Mucosa of stomach (tissue), 1 donor: ENCODE measurements around the gene BRK1.
"Not testable (repeated sequence)": the region's sequence is repeated elsewhere in the genome, so short reads cannot be mapped to it uniquely, and the experiment has no call there.

Experiments used
- H3K27me3 ChIP-seq: one replicate; pipeline ENCODE4 v1.7.0; 2013; ENCODE audit warnings: mild to moderate bottlenecking, low read length; ENCODE audit not compliant: control insufficient read depth, insufficient read depth
- H3K36me3 ChIP-seq: one replicate; pipeline ENCODE4 v1.7.0; 2013; ENCODE audit warnings: low read length; ENCODE audit not compliant: control insufficient read depth, insufficient read depth
- H3K4me1 ChIP-seq: one replicate; pipeline ENCODE4 v1.7.0; 2013; ENCODE audit warnings: mild to moderate bottlenecking, low read length; ENCODE audit not compliant: control insufficient read depth, insufficient read depth
- H3K4me3 ChIP-seq: one replicate; pipeline ENCODE4 v1.7.0; 2013; ENCODE audit warnings: low read length
- H3K9ac ChIP-seq: one replicate; pipeline ENCODE4 v1.7.0; 2013; ENCODE audit warnings: mild to moderate bottlenecking, low read length, moderate library complexity
- H3K9me3 ChIP-seq: one replicate; pipeline ENCODE4 v1.7.0; 2013; ENCODE audit warnings: mild to moderate bottlenecking, low read length, moderate library complexity; ENCODE audit not compliant: control insufficient read depth
- donor health status: Pancreatic carcinoma.

BRK1 gene

DNA sequence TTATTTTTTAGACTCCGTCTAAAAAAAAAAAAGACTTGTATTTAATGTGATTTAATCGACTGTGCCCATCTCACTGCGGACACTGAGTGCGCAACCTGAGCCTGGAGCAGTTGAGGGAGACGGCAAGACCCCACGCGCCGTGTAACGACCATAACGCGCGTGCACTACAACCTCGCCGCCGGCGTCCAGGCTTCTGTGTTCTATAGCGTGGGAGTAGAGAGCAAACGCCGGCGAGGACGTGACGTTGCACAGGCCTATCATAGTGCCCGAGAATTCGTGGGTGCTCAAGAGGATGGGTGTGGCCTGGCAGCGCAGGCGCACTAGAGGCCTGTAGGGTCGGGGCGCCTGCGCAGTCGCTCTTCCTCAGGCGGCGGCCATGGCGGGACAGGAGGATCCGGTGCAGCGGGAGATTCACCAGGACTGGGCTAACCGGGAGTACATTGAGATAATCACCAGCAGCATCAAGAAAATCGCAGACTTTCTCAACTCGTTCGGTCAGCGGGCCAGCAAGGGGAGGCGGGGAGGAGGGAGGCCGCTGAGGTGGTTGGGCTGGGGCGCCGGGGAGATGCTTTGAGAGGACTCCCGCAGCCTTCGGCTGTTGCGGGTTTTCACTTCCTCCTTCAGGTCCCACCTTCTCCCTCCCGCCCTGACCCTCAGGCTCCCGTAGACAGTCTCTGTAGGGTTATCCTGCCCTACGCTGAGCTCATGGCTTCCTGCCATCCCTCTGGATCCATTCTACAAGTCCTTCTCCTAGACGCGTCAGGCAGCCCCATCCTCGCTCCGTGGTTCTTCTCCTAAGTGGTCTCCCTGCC lies at the start of gene BRK1:
Gene BRK1 (plus strand): TSS at position 350 of the 812 bp plus-strand sequence. CDS start 27 bp downstream, at position 377.
- Histone ChIP-seq H3K4me1 (peaks cover 10% of the 10 kb centered on the region), H3K36me3 (no peaks in the 10 kb centered on the region), H3K9me3 (no peaks in the 10 kb centered on the region), H3K4me3 (peak within 1 kb of the TSS; percentile 68), H3K9ac (peak within 1 kb of the TSS; percentile 65), H3K27me3 (no peaks in the 10 kb centered on the region)

DNA sequence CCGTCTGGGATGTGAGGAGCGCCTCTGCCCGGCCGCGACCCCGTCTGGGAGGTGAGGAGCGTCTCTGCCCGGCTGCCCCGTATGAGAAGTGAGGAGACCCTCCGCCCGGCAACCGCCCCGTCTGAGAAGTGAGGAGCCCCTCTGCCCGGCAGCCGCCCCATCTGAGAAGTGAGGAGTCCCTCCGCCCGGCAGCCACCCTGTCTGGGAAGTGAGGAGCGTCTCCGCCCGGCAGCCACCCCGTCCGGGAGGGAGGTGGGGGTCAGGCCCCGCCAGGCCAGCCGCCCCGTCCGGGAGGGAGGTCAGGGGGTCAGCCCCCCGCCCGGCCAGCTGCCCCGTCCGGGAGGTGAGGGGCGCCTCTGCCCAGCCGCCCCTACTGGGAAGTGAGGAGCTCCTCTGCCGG lies 45.4 kb upstream of the BRK1 start:
- not testable (repeated sequence) for H3K4me1 ChIP-seq, H3K27me3 ChIP-seq, H3K9ac ChIP-seq, H3K4me3 ChIP-seq, H3K9me3 ChIP-seq, H3K36me3 ChIP-seq

DNA sequence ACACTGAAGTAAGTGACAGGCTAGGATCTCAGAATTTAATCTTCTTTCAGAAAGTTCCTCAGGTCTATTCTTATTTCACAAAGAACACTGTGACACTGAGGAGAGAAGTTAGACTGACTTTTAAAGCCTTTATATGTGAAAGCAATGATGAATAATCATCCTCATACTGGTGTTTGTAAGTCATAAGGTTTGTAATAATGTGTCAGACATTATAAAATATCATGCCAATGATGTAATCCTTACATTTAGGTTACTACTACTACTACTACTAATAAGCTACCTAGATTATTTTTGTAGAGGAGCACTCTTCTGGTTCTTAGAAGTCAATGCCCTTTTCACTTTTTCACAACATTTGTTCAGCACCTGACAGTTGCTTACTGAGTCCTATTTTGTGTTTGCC lies 40.8 kb upstream of the BRK1 start:
- Histone ChIP-seq H3K36me3 (no peaks in the 10 kb centered on the region), H3K4me1 (no peaks in the 10 kb centered on the region), H3K9me3 (no peaks in the 10 kb centered on the region)

DNA sequence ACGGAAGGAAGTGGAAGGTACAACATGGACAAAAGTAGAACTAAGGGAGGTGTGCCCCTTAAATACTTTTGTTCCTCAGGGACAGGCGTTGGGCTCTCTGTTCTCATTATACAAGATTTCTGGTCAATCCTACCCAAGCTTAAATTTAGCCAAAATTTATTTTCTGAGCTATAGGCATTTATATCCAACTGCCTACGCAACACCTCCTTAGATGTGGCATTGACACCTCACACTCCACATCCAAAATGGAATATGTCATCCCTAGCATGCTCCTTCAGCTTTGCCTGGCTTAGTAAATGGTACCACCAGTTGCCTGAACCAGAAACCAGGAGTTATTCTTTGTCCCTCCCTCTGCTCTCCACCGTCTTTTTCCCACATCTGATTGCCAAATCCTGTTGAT lies 33.6 kb upstream of the BRK1 start:
- Histone ChIP-seq H3K9ac (no peak overlapping the region), H3K4me1 (peaks cover 10% of the 10 kb centered on the region), H3K27me3 (no peaks in the 10 kb centered on the region), H3K9me3 (no peaks in the 10 kb centered on the region), H3K36me3 (no peaks in the 10 kb centered on the region), H3K4me3 (no peak overlapping the region)

More for the DNA sequence above, 40.8 kb upstream of the BRK1 start:
- no peaks in the 10 kb centered on the region for H3K27me3 ChIP-seq
- H3K4me3 ChIP-seq: no peak overlapping the region
- no peak overlapping the region for H3K9ac ChIP-seq

DNA sequence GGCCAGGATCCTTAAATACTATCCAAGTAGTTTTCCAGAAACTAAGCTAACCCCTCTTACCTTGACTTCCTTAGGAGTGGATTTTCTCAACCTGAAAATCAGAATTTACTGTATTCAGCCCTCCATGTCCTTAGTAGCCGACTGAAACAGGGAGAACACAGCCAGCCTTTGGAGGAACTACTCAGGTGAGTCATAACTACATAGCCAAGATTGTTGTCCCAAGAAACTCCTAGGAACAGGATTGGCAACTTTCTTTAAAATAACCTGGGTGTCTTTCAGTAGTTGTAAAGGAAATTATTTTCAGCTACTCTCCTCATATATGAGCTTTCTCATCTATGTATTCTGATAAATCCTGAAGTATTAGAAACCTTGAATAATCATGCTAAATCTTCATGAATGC lies 29.7 kb upstream of the BRK1 start:
- no peaks in the 10 kb centered on the region for H3K36me3 ChIP-seq
- no peaks in the 10 kb centered on the region for H3K27me3 ChIP-seq
- no peak overlapping the region for H3K4me3 ChIP-seq
- peak overlapping the region; percentile 43 for H3K9ac ChIP-seq
- no peaks in the 10 kb centered on the region for H3K9me3 ChIP-seq
- peaks cover 20% of the 10 kb centered on the region for H3K4me1 ChIP-seq

DNA sequence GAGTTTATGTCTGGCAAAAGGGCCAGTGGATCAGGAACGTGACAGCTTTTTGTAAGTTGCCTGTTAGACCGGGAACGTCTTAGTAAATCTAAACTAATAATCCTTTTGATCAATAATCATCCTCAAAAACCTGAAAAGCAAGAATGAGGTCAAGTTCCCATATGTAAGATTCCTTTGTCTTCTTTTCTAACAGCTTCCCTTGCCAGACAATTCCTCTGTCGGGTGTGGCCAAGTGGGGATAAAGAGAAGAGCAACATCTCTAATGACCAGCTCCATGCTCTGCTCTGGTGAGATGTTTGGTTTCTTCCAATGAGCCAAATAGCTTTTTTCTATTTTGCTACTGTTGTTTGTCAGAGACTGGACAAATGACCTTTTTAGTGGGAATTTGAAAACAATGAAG lies 27.2 kb upstream of the BRK1 start:
- Histone ChIP-seq H3K4me1 (peaks cover 20% of the 10 kb centered on the region), H3K9ac (no peak overlapping the region), H3K4me3 (no peak overlapping the region), H3K27me3 (no peaks in the 10 kb centered on the region), H3K36me3 (no peaks in the 10 kb centered on the region), H3K9me3 (no peaks in the 10 kb centered on the region)

DNA sequence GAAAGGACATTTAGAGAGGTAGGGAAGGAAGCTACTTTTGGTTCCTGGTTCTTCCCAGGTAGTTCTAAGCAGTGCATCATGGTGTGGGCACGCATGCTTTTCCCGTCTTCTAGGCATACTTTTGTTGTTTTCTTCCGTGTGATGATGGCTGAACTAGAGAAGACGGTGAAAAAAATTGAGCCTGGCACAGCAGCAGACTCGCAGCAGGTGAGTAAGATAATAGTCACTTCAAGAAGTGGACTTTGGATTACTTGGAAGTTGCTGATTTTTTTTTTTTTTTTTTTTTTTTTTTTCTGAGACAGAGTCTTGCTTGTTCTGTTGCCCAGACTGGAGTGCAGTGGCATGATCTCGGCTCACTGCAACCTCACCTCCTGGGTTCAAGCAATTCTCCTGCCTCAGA lies 25.3 kb upstream of the BRK1 start:
- Histone ChIP-seq H3K9ac (peak overlapping the region; percentile 18), H3K36me3 (no peaks in the 10 kb centered on the region), H3K4me3 (no peak overlapping the region)

DNA sequence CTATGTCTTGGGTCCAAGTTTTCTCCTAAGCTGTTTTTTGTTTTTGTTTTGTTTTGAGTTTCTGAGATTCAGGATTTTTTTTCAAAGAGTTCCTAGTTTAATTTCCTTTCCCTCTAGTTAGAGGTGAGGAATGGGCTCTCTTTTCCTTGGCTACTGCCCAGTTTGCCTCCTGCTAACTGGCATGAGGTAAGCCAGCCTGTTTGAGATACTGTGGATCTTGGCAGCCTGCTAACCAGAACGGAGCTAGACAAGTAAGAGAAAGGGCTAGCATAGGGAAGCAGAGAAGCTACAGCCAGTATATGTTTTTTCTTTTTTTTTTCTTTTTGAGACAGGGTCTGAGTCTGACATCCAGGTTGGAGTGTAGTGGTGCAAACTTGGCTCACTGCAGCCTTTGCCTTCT lies 24.7 kb upstream of the BRK1 start:
- not testable (repeated sequence) for H3K27me3 ChIP-seq, H3K36me3 ChIP-seq, H3K4me3 ChIP-seq, H3K9me3 ChIP-seq, H3K9ac ChIP-seq
- peaks cover 20% of the 10 kb centered on the region for H3K4me1 ChIP-seq

More for the DNA sequence above, 25.3 kb upstream of the BRK1 start:
- no peaks in the 10 kb centered on the region for H3K9me3 ChIP-seq
- peaks cover 20% of the 10 kb centered on the region for H3K4me1 ChIP-seq
- H3K27me3 ChIP-seq: no peaks in the 10 kb centered on the region

DNA sequence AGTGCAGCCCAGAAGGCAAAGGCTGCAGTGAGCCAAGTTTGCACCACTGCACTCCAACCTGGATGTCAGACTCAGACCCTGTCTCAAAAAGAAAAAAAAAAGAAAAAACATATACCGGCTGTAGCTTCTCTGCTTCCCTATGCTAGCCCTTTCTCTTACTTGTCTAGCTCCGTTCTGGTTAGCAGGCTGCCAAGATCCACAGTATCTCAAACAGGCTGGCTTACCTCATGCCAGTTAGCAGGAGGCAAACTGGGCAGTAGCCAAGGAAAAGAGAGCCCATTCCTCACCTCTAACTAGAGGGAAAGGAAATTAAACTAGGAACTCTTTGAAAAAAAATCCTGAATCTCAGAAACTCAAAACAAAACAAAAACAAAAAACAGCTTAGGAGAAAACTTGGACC lies 24.1 kb upstream of the BRK1 start:
- peaks cover 15% of the 10 kb centered on the region for H3K4me1 ChIP-seq
- H3K9me3 ChIP-seq, H3K9ac ChIP-seq, H3K36me3 ChIP-seq, H3K4me3 ChIP-seq, H3K27me3 ChIP-seq: not testable (repeated sequence)

DNA sequence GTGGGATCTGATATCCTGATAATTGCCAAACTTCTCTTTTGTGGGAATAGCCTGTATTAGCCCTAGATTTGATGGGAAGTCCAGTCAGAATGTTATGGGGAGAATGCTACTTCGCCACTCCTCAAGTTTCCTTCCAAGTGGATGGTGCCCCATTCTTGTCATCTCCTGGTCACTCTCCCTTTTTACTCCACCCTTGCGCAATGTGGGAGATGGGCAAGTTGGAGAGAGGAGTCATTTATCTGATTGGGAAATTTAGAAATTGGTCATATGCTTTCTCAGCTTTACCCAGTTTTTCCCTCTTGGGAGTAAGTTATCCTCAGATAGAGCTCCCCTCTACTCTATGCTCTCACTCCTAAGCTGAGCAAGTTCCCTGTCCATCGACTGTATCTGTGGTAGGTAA lies 21.8 kb upstream of the BRK1 start:
- Histone ChIP-seq H3K4me3 (no peak overlapping the region), H3K36me3 (no peaks in the 10 kb centered on the region), H3K27me3 (no peaks in the 10 kb centered on the region), H3K9me3 (no peaks in the 10 kb centered on the region), H3K9ac (no peak overlapping the region), H3K4me1 (peaks cover 8% of the 10 kb centered on the region)

DNA sequence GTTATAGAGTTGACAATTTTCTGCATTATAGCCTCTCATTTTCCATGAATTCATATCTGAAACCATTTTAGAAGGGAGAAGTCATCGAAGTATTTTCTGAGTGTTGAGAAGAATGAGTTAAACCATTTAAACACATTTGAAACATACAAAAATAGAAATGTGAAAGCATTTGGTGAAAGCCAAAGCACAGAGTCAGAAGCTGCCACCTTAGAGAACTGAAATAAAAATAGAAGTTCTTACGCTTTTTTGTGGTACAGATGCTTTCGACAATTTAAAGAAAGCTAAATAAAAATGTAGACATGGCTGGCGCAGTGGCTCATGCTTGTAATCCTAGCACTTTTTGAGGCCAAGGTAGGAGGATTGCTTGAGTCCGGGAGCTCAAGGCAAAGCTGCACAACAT lies 16.4 kb upstream of the BRK1 start:
- Histone ChIP-seq H3K27me3 (no peaks in the 10 kb centered on the region), H3K4me1 (no peaks in the 10 kb centered on the region), H3K9ac (no peak overlapping the region), H3K36me3 (no peaks in the 10 kb centered on the region), H3K9me3 (no peaks in the 10 kb centered on the region), H3K4me3 (no peak overlapping the region)

DNA sequence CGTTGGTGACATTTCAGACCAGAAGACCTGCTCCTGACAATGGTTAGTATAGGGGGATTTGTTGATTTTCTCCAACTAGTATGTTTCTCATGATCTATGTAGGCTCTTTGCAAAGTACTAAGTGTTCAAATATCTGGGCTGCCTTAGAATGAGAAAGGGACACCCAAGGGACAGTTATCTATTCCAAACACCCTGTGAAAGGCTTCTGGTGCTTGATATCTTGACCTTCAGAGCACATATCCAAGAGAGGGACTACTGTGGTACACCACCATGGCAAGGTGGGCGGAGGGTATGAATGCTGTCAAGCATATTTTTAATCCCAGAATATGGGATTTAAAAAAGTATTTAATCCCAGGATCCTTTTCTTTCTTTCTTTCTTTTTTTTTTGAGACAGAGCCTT lies 8.6 kb upstream of the BRK1 start:
- no peaks in the 10 kb centered on the region for H3K27me3 ChIP-seq
- H3K4me3 ChIP-seq: no peak overlapping the region
- H3K9me3 ChIP-seq: no peaks in the 10 kb centered on the region
- H3K9ac ChIP-seq: no peak overlapping the region
- H3K4me1 ChIP-seq: no peaks in the 10 kb centered on the region
- no peaks in the 10 kb centered on the region for H3K36me3 ChIP-seq

DNA sequence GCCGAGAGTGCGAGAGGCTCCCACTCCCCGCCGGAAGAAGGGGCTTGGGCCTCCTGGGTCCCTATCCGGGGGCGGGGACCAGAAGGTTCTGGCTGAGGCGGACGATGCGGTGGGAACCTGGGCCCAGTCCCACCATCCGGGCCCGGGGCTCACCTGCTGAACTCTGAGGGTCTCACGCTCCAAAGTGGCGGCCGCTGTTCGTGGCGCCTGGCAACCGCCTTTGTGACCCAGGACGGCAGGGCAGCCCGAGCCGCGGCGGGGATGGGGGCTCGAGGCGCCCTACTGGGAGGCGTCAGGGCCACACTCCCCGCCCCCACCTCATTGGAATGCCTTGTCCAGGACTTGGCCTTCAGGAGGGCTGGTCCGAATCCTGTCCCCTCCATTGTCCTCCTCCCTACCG lies 7.4 kb upstream of the BRK1 start, which contains the start of gene FANCD2OS:
Gene FANCD2OS (minus strand): TSS at position 165 of the 400 bp plus-strand sequence. CDS start 3,481 bp downstream, outside the sequence.
- no peak within 1 kb of the TSS for H3K9ac ChIP-seq
- no peaks in the 10 kb centered on the region for H3K4me1 ChIP-seq
- no peaks in the 10 kb centered on the region for H3K9me3 ChIP-seq
- no peaks in the 10 kb centered on the region for H3K27me3 ChIP-seq
- no peaks in the 10 kb centered on the region for H3K36me3 ChIP-seq
- no peak within 1 kb of the TSS for H3K4me3 ChIP-seq
